GM12892 (cell line): Measurements from ENCODE around the gene PNLIPRP2.

ENCODE experiments used
- POLR2A ChIP-seq: IDR thresholded peaks from 2 replicates; pipeline ENCODE4 v1.6.1; 2011; ENCODE audit warnings: low read depth, low read length, control low read depth
- TAF1 ChIP-seq: IDR thresholded peaks from 2 replicates; pipeline ENCODE4 v1.6.1; 2011; ENCODE audit warnings: low read depth, mild to moderate bottlenecking, control low read depth, low read length, borderline replicate concordance

GRCh38 chr10:116655568-116655967, 34.8 kb downstream of the PNLIPRP2 start:
- TF ChIP-seq TAF1 (no peak), POLR2A (no peak)
